K562 (cell line): ENCODE measurements around the gene PTPN20. TPM values are rescaled to one million over a fixed set of nuclear protein-coding genes. Genes with fewer than 3 reads are reported as not detected.

Experiments
- CBFA2T2 ChIP-seq: fragments of 450-650 bp; conservative IDR thresholded peaks from 2 replicates; pipeline ENCODE4 v1.6.1; 2017; ENCODE audit warnings: mild to moderate bottlenecking
- MCM2 ChIP-seq: fragments of 450-650 bp; IDR thresholded peaks from 2 replicates; pipeline ENCODE4 v1.6.1; 2017; ENCODE audit warnings: low read depth, mild to moderate bottlenecking
- PURB ChIP-seq: sonication (generic); formaldehyde crosslinking; IDR thresholded peaks from 2 replicates; pipeline ENCODE4 v1.9.0; 2021; ENCODE audit warnings: low read depth, mild to moderate bottlenecking, missing genetic modification reagents
- TCF7L2 ChIP-seq: fragments of 150-350 bp; IDR thresholded peaks from 2 replicates; pipeline ENCODE4 v1.6.1; 2016; ENCODE audit warnings: low read depth, mild to moderate bottlenecking, low read length, moderate library complexity
- polyA plus RNA-seq, 8 experiments: library from polyadenylated mRNA; depleted of rRNA in 4 of 8; stranded (reverse) in 5 of 8; unstranded in 3 of 8; fragments of >200 nt; fragmentation: Nextera tagmentation in 2 of 8; fragmentation: Illumina TruSeq in 1 of 8; extraction: Ambion mirVana in 2 of 8; extraction: Trizol in 1 of 8; gene quantifications; 2 replicates each; pipeline versions ENCODE4 v1.2.1 to v1.2.3, GENCODE V29; 2011 to 2014; ENCODE audit warnings: inconsistent platforms in 1 of 8, missing spikeins in 1 of 8
- total RNA-seq, 7 experiments: library from RNA; depleted of rRNA in 6 of 7; stranded (reverse); fragments of >200 nt in 6 of 7; fragmentation: Illumina TruSeq in 2 of 7; extraction: Trizol in 2 of 7; gene quantifications; 2 replicates each; pipeline versions ENCODE4 v1.2.1 to v1.2.3, GENCODE V29; 2011 to 2021; ENCODE audit warnings: low replicate concordance in 1 of 7
- TF ChIP-seq, protein P1 (sequence below): fragments of 250-450 bp; sonication (Bioruptor Pico); IDR thresholded peaks from 2 replicates; pipeline ENCODE4 v1.4.0; 2020

PTPN20 gene
- total and polyA plus RNA-seq, 9 of the 15 experiments (the other 6 are each of a cell fraction or from before 2014, with no cell fraction given), result 0.03 to 0.18 (median 0.10) TPM; not detected in 6

DNA sequence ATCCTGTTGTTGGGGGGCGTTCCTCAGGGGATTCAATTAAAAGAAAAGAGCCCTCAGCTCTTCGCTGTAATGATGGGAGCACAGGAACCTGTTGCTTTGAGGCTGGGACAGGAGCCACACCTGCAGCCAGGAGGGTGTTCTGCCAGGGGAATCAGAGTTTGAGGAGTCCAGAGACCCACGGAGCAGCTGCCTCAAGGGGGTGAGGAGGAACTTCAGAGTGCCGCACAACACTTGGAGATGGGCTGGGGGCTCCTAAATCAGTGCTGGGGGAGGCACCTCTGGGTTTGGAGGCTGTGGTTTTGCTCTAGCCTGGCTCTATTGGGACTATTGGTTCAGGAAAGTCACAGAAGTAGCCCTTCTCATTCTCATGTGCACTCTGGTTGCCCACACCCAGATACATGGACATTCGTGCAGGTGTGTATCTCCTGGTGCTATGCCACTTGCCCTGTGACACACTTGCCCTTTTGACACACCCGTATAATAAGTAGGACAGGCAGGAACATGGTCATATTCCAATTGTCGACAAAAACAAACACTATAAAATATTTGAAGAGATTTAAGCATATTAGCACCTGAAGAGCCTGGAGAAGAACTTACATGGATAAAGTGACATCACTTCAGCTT, 98.1 kb downstream of the PTPN20 start (continued):
- TF ChIP-seq, protein P1, sequence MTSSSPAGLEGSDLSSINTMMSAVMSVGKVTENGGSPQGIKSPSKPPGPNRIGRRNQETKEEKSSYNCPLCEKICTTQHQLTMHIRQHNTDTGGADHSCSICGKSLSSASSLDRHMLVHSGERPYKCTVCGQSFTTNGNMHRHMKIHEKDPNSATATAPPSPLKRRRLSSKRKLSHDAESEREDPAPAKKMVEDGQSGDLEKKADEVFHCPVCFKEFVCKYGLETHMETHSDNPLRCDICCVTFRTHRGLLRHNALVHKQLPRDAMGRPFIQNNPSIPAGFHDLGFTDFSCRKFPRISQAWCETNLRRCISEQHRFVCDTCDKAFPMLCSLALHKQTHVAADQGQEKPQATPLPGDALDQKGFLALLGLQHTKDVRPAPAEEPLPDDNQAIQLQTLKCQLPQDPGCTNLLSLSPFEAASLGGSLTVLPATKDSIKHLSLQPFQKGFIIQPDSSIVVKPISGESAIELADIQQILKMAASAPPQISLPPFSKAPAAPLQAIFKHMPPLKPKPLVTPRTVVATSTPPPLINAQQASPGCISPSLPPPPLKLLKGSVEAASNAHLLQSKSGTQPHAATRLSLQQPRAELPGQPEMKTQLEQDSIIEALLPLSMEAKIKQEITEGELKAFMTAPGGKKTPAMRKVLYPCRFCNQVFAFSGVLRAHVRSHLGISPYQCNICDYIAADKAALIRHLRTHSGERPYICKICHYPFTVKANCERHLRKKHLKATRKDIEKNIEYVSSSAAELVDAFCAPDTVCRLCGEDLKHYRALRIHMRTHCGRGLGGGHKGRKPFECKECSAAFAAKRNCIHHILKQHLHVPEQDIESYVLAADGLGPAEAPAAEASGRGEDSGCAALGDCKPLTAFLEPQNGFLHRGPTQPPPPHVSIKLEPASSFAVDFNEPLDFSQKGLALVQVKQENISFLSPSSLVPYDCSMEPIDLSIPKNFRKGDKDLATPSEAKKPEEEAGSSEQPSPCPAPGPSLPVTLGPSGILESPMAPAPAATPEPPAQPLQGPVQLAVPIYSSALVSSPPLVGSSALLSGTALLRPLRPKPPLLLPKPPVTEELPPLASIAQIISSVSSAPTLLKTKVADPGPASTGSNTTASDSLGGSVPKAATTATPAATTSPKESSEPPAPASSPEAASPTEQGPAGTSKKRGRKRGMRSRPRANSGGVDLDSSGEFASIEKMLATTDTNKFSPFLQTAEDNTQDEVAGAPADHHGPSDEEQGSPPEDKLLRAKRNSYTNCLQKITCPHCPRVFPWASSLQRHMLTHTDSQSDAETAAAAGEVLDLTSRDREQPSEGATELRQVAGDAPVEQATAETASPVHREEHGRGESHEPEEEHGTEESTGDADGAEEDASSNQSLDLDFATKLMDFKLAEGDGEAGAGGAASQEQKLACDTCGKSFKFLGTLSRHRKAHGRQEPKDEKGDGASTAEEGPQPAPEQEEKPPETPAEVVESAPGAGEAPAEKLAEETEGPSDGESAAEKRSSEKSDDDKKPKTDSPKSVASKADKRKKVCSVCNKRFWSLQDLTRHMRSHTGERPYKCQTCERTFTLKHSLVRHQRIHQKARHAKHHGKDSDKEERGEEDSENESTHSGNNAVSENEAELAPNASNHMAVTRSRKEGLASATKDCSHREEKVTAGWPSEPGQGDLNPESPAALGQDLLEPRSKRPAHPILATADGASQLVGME (CRISPR knock-in tag), result no peak
- no peak for TF ChIP-seq TCF7L2
- no peak for TF ChIP-seq PURB (CRISPR knock-in tag)
- no peak for TF ChIP-seq CBFA2T2
- TF ChIP-seq MCM2, result no peak
